Activated CD4-positive, alpha-beta T cell treated with anti-CD3 and anti-CD28 coated beads, Interleukin-2, amount 50 U/mL, for 1 hour (primary cell): ENCODE data around the gene NEDD4.
"Not testable (repeated sequence)": the region's sequence is repeated elsewhere in the genome, so short reads cannot be mapped to it uniquely, and the experiment has no call there.

Experiments used
- DNase-seq: peaks from one replicate; pipeline ENCODE4 v3.0.0-alpha.2; 2020

The NEDD4 gene

DNA sequence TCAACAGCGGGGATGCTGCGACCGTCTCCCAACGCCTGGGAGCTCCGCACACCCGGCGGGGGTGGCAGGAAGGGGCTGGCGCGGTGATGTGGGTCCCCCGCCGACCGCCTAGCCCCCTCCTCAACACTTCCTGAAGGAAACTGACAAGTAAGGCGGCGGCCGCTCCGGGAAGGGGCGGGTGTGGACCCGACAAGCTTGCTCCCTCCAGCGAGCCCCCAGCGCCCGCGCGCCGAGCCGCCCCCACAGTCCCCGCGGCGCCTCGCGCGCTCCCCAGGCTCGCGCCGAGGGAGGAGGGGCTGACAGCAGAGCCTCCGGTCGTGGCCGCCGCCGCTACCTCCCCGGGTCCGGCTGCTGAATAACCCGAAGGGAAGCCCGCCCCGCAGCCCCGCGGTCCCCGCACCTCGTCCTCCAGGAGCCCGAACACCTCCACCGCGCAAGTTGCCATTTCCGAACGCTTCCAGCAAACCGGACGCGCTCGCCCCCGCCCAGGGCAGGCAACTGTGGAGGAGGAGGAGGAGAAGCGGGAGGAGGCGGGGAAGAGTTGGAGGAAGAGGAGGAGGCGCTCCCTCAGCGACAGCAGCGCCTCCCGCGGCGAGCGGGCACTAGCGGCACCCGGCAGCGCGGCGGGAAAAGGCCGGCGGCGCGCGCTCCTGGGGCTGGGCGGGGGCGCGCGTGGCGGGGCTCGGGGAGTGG lies at the start of gene NEDD4:
TSS of gene NEDD4 (minus strand) at position 502 of the 693 bp plus-strand sequence. CDS start at position 445, 57 bp downstream.
- DNase-seq = peak; percentile 62

DNA sequence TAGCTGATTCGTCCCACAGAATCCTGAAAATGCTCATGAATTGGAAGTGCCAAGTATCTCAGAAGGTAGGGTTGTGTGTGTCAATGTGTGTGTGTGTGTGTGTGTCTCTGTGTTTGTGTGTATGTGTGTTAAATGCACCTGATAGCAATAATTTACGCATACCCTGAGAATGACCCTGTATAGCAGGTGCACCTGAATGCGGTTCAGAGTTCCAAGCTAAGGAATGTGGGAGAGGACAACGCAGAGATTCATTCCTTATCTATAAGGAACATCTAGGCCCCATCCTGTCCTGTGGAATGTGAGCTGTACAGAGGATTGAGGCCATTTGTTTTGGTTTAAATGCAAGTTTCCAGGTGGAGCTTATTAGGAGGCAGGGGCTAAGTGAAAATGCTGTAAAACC lies 49.1 kb upstream of the NEDD4 start:
- DNase-seq = no peak

- DNase-seq = no peak
Observed at GRCh38 chr15:56042031-56042430, 48.6 kb upstream of the NEDD4 start.

DNA sequence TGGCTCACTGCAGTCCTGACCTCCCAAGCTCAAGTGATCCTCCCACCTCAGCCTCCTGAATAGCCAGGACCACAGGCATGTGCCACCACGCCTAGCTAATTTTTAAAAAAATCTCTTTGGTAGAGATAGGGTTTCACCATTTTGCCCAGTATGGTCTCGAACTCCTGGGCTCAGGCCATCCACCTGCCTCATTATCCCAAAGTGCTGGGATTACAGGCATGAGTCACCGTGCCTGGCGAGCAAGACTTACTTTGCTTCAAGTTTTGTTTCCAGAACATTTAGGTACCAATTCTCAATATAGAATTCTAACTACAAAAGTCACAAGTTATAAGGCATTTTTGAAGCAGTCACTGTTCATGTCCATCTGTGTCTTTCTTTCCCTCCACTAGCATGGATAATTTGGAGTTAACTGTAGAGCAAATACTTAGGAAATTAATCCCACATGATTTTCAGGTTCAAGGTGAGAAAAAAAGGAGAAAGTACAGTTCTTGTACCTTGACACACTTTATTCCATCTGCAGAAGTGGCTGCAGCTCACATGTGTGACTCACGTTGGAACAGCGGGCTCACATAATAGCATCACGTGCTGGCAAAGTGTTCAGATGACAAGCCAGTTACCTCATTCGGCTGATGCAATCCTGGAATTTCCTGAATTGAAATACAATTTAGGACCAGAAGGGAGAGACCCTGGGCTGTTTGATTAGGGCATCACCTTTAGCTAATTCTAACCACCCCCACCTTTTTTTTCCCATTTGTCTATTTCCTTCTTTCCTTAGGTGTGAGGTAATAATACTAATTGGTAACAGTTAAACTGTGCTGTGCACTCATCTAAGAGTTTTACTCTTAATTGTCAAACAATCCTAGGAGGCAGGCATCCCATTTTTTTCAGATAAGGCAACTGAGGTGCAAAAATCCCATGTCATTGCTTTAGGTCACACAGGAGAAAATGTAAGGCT lies 46.9 kb upstream of the NEDD4 start:
- DNase-seq = no peak

DNA sequence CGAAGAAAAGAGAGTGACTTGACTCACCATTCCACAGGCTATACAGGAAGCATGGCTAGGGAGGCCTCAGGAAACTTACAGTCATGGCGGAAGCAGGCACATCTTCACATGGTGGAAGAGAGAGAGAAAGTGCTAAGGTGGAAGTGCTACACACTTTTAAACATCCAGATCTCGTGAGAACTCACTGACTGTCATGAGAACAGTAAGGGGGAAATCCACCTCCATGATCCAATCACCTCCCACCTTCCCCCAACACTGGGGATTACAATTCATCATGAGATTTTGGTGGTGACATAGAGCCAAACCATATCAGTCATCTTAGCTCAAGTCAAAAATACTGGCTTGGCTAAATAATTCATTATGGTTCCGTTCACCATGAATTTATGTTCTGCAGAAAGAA lies 45.3 kb upstream of the NEDD4 start:
- no peak for DNase-seq

DNA sequence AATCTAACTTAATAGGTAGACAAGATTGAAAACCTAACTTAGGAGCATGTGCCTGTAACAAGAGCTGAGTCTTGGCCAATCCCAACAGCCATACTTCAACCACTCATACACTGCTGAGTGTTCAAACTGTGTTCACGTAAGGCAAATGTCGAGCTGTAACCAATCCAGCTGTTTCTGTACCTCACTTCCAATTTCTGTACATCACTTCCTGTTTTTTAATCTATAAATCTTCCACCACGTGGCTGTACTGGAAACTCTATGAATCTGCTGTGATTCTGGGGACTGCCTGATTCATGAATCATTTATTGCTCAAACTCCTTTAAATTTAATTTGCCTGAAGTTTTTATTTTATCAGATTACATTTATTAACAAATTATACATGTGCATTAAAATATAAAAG lies 44.6 kb upstream of the NEDD4 start:
- no peak for DNase-seq

GRCh38 chr15:56036546-56037067 lies 43.2 kb upstream of the NEDD4 start:
- no peak for DNase-seq

- DNase-seq = no peak
Observed at GRCh38 chr15:56035166-56035565, 41.8 kb upstream of the NEDD4 start.

GRCh38 chr15:56034514-56034913 lies 41.1 kb upstream of the NEDD4 start:
- no peak for DNase-seq

DNA sequence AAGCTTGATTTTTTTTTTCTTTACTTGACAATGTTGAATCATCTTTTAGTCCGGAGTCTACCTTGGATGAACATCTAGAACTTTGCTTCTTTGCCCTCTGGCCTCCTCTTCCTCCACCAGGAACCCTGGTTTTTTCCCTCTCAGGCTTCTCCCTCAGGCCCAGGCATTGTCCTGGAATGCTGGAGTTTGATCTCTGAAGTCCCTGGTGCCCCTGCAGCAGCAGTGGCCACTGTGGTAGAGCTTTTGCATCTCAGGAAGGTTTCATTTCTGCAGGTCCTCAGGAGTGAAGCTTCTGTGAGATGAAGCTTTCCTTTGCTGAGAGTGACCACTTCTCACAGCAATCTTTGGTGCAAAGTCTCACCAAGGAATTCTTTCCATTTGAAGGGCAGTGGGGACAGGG lies 39.0 kb upstream of the NEDD4 start:
- DNase-seq = no peak

GRCh38 chr15:56031836-56032235 lies 38.4 kb upstream of the NEDD4 start:
- DNase-seq = no peak

DNA sequence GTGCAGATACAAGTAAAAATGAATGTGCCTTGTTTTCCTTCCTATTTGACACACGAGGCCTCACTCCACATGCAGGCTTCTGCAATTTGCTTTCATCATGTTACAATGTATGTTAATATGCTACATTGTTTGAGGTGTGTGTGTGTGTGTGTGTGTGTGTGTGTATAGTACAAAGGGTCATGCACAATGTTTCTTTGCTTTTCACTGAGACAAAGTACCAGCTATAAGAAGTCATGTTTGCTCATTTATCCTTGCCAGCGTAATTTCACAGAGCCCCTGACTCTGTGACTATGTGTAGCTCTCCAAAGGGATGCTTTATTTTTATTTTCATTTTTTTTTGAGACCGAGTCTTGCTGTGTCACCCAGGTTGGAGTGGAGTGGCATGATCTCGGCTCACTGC lies 38.0 kb upstream of the NEDD4 start:
- no peak for DNase-seq

GRCh38 chr15:56028430-56028829 lies 35.0 kb upstream of the NEDD4 start:
- DNase-seq = no peak

DNA sequence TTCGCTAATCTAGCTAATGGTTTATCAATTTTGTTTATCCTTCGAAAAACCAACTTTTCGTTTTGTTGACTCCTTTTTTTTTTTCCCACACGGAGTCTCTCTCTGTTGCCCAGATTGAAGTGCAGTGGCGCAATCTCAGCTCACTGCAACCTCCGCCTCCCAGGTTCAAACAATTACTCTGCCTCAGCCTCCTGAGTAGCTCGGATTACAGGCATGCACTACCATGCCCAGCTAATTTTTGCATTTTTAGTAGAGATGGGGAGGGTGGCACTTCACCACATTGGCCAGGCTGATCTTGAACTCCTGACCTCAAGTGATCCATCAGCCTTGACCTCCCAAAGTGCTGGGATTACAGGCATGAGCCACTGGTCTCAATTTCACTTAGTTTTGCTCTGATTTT lies 29.7 kb upstream of the NEDD4 start:
- not testable (repeated sequence) for DNase-seq

- no peak for DNase-seq
Observed at GRCh38 chr15:56019819-56020486, 26.5 kb upstream of the NEDD4 start.

- no peak for DNase-seq
Observed at GRCh38 chr15:56019060-56019793, 25.8 kb upstream of the NEDD4 start.

DNA sequence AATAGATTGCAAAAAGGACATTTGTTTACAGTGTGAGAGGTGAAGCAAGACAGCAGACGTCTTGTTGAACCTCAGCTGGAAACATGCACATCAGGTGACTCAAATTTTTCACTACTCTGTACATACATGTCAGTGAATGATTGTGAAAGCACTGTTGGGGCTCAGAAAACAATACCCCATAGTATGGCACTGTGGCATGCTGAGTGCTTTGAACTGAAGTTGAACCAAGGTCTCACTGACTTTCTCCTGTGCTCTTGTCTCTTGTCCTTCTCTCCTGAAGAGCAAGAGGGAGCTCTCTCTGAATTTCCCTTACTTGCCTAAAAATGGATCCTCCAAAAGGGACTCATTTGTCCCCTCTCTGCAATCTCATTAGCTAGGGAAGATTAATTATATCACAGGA lies 24.5 kb upstream of the NEDD4 start:
- DNase-seq = no peak

DNA sequence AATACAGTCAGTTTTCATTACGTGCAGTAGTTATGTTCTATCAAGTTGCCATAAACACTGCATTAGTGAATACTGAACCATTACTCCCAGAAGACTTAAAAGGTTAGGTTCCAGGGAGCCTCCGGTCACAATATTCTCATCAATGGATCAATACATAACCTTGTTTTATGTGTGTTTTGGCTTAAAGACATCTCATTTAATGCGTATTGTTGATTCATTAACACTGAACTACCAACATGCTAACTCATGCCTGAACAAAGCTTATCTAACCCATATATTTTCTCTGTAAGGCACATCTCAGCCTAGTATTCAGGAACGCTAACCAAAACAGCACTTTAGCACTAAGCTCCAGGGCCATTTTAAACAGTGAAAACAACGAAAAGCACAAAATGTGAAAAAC lies 24.1 kb upstream of the NEDD4 start:
- no peak for DNase-seq

- DNase-seq = no peak
Observed at GRCh38 chr15:56016281-56016680, 22.9 kb upstream of the NEDD4 start.

GRCh38 chr15:56014677-56015076 lies 21.3 kb upstream of the NEDD4 start:
- DNase-seq = no peak

GRCh38 chr15:56007053-56007452 lies 13.6 kb upstream of the NEDD4 start:
- DNase-seq = peak; percentile 30

DNA sequence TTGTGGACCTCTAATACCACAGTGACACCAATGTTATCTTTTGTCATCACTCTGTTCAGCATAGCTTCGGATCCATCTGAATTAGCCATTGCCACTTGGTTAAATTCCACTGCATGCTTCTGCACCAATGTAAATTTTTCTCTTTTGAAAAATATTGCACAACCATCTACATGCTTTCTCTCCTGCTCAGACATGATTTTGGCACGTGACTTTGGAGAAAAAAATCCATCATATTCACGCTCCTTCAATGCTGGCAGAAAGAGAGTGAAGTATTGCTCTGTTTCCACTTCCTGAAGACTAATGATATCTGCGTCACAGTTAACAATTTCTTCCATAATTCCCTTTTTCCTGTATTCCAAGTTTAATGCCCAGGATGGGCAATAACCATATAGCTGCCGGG lies 13.0 kb upstream of the NEDD4 start:
- DNase-seq = not testable (repeated sequence)

DNA sequence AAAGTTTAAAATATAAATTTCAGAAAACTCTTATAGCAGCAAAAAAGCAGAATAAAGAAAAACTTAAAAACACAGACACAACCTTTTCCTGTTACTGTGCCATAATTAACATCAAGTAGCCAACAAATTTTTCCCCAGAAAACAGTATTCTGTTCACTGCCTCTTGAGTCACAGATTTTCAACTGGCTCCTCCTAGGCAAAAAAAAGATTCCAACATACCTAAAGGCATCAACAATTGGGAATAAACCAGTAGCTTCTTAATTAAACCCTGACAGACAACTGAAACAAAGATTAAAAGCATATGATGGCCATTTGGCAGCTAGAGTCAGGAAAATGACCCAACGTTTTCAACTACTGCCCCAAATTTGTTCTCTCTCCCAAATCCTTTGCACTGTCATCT lies 10.9 kb upstream of the NEDD4 start:
- not testable (repeated sequence) for DNase-seq
